ENCODE results near the gene DACH1.

DACH1 gene

DNA sequence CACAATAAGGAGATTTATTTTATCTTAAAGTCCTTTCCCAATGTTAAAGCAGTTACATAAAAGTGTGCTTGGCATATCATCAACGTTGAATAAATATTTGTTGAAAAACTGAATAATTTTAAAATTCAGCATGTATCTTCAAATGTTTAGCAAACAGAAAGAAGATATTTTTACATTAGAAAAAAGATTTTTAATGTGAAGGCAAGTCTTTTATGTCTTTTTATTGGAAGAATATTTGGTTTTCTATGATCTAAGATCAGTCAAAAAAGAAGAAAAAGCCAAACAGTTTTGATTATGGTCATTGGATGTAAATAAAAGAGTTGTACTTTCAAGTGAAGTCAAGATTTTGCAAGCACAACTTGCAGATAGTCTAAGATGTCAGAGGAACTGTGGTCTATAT is 397.4 kb downstream of the DACH1 start:
- H2AK5ac ChIP-seq (ENCODE audit: low read length) = no peak overlapping the region
- H4K5ac ChIP-seq (ENCODE audit: low read length) = no peak overlapping the region
- H3K4ac ChIP-seq (ENCODE audit: low read depth, low read length) = no peak overlapping the region
- H2BK120ac ChIP-seq (ENCODE audit: low read depth, low read length) = no peak overlapping the region
- WGBS (ENCODE audit: extremely low coverage, insufficient coverage, low lambda C conversion rate) = no CpG with 5 or more reads among the region's 1 CpG
- H3K27me3 ChIP-seq (ENCODE audit: insufficient read depth, low read length, poor library complexity) = no peaks in the 10 kb centered on the region
- no peak overlapping the region for H3K18ac ChIP-seq (ENCODE audit: low read length)
- no peaks in the 10 kb centered on the region for H3K36me3 ChIP-seq (ENCODE audit: control insufficient read depth, insufficient read depth, low read length)
- no peak overlapping the region for H3K56ac ChIP-seq (ENCODE audit: low read length)
- H3K4me2 ChIP-seq (ENCODE audit: low read length) = no peak overlapping the region
- H3K23ac ChIP-seq (ENCODE audit: low read length) = no peak overlapping the region
- no peaks in the 10 kb centered on the region for H3K4me1 ChIP-seq (ENCODE audit: control insufficient read depth, low read depth, low read length)
- H3K9ac ChIP-seq (ENCODE audit: low read length) = no peak overlapping the region
- no peaks in the 10 kb centered on the region for H3K79me1 ChIP-seq (ENCODE audit: low read length)
- H3K27ac ChIP-seq (ENCODE audit: low read depth, low read length) = no peak overlapping the region
- H2BK15ac ChIP-seq (replicated peaks; ENCODE audit: low read depth) = no peak overlapping the region
- H4K8ac ChIP-seq (ENCODE audit: low read depth, low read length) = no peak overlapping the region
- DNase-seq = no peak
- no peak overlapping the region for H3K4me3 ChIP-seq (ENCODE audit: low read length)
- H2BK5ac ChIP-seq (ENCODE audit: low read length) = no peak overlapping the region
- no peaks in the 10 kb centered on the region for H3K79me2 ChIP-seq (ENCODE audit: control insufficient read depth, insufficient read depth, low read length)

DNA sequence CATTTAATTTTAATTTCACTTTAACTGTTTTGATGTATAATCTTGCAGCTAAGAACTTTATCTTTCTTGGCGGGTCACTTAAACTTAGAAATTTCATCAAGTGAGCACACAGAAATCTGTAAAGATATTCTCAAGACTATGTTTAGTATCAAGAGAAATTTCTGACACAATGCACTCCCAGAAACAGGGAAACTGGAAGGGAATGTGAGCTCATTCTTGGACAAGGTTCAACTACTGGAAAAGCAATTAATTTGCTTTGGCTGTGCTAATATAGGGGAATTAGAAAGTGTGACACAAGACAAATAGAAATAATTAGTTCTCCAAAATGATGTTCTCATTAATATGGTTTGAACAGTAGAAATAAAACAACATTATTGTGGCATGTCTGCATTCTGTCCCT is 402.3 kb downstream of the DACH1 start:
- no peaks in the 10 kb centered on the region for H3K36me3 ChIP-seq (ENCODE audit: control insufficient read depth, insufficient read depth, low read length)
- H3K4me3 ChIP-seq (ENCODE audit: low read length) = no peak overlapping the region
- H4K5ac ChIP-seq (ENCODE audit: low read length) = no peak overlapping the region
- H3K4me1 ChIP-seq (ENCODE audit: control insufficient read depth, low read depth, low read length) = no peaks in the 10 kb centered on the region
- H2AK5ac ChIP-seq (ENCODE audit: low read length) = no peak overlapping the region
- H3K9ac ChIP-seq (ENCODE audit: low read length) = no peak overlapping the region
- H2BK15ac ChIP-seq (replicated peaks; ENCODE audit: low read depth) = no peak overlapping the region
- H3K27me3 ChIP-seq (ENCODE audit: insufficient read depth, low read length, poor library complexity) = no peaks in the 10 kb centered on the region
- no peak overlapping the region for H3K23ac ChIP-seq (ENCODE audit: low read length)
- no peaks in the 10 kb centered on the region for H3K79me1 ChIP-seq (ENCODE audit: low read length)
- no peaks in the 10 kb centered on the region for H3K79me2 ChIP-seq (ENCODE audit: control insufficient read depth, insufficient read depth, low read length)
- H2BK120ac ChIP-seq (ENCODE audit: low read depth, low read length) = no peak overlapping the region
- no peak overlapping the region for H3K4ac ChIP-seq (ENCODE audit: low read depth, low read length)
- H2BK5ac ChIP-seq (ENCODE audit: low read length) = no peak overlapping the region
- no CpG with 5 or more reads among the region's 1 CpG for WGBS (ENCODE audit: extremely low coverage, insufficient coverage, low lambda C conversion rate)
- H3K27ac ChIP-seq (ENCODE audit: low read depth, low read length) = no peak overlapping the region
- no peak overlapping the region for H3K18ac ChIP-seq (ENCODE audit: low read length)
- no peak overlapping the region for H3K4me2 ChIP-seq (ENCODE audit: low read length)
- DNase-seq = no peak
- H3K56ac ChIP-seq (ENCODE audit: low read length) = no peak overlapping the region
- no peak overlapping the region for H4K8ac ChIP-seq (ENCODE audit: low read depth, low read length)

DNA sequence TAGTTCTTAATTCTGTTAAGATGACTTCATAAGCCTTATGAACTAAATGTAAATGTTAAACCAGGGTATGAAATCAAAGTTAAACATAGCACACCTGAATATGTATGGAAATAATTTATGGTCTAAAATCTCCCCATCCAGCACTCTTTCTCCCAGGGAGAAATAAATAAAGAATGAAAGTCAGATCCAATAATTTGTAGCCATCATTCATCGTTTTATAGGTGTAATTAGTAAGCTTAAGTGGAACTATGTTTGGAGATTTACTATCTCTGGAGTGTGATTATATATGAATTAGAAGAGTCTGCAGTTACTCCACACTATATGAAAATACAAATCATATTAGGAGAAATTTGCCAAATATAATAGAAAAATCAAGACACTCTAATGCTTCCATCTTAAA is 405.1 kb downstream of the DACH1 start:
- Histone ChIP-seq H3K27me3 (ENCODE audit: insufficient read depth, low read length, poor library complexity) (no peaks in the 10 kb centered on the region), H3K23ac (ENCODE audit: low read length) (no peak overlapping the region), H4K5ac (ENCODE audit: low read length) (no peak overlapping the region), H3K4me2 (ENCODE audit: low read length) (no peak overlapping the region), H4K8ac (ENCODE audit: low read depth, low read length) (no peak overlapping the region), H3K18ac (ENCODE audit: low read length) (no peak overlapping the region), H2BK15ac (replicated peaks; ENCODE audit: low read depth) (no peak overlapping the region), H3K4ac (ENCODE audit: low read depth, low read length) (no peak overlapping the region), H3K9ac (ENCODE audit: low read length) (no peak overlapping the region), H3K79me2 (ENCODE audit: control insufficient read depth, insufficient read depth, low read length) (no peaks in the 10 kb centered on the region), H3K4me3 (ENCODE audit: low read length) (no peak overlapping the region), H2BK5ac (ENCODE audit: low read length) (no peak overlapping the region), H3K56ac (ENCODE audit: low read length) (no peak overlapping the region), H3K4me1 (ENCODE audit: control insufficient read depth, low read depth, low read length) (no peaks in the 10 kb centered on the region), H3K36me3 (ENCODE audit: control insufficient read depth, insufficient read depth, low read length) (no peaks in the 10 kb centered on the region), H2AK5ac (ENCODE audit: low read length) (no peak overlapping the region), H2BK120ac (ENCODE audit: low read depth, low read length) (no peak overlapping the region), H3K27ac (ENCODE audit: low read depth, low read length) (no peak overlapping the region), H3K79me1 (ENCODE audit: low read length) (no peaks in the 10 kb centered on the region)
- DNase-seq = no peak
- no CpG with 5 or more reads among the region's 1 CpG for WGBS (ENCODE audit: extremely low coverage, insufficient coverage, low lambda C conversion rate)

DNA sequence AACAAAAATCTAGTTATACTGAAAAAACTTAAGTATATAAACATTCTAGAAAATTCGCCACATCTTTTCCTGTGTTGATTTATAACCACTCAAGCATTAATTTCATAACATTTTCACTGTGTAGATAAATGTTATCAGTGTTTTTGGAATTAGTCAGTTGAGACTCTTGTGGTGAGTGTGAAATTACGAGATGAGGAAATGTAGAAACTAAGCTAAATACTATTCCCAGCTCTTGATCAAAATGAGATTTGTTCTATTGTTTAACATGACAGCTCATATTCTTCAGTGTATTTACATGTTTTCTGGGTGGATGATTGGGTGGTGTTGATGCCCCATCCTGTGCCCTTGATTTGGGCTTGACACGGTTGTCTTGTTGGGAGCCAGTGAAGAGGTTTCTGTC is 406.8 kb downstream of the DACH1 start:
- Histone ChIP-seq H3K4ac (ENCODE audit: low read depth, low read length) (no peak overlapping the region), H3K4me3 (ENCODE audit: low read length) (no peak overlapping the region), H2BK15ac (replicated peaks; ENCODE audit: low read depth) (no peak overlapping the region), H3K27ac (ENCODE audit: low read depth, low read length) (no peak overlapping the region), H4K8ac (ENCODE audit: low read depth, low read length) (no peak overlapping the region), H2BK5ac (ENCODE audit: low read length) (no peak overlapping the region), H3K79me2 (ENCODE audit: control insufficient read depth, insufficient read depth, low read length) (no peaks in the 10 kb centered on the region), H3K18ac (ENCODE audit: low read length) (no peak overlapping the region), H3K36me3 (ENCODE audit: control insufficient read depth, insufficient read depth, low read length) (no peaks in the 10 kb centered on the region), H3K56ac (ENCODE audit: low read length) (no peak overlapping the region), H3K9ac (ENCODE audit: low read length) (no peak overlapping the region), H4K5ac (ENCODE audit: low read length) (no peak overlapping the region), H3K27me3 (ENCODE audit: insufficient read depth, low read length, poor library complexity) (no peaks in the 10 kb centered on the region), H2BK120ac (ENCODE audit: low read depth, low read length) (no peak overlapping the region), H2AK5ac (ENCODE audit: low read length) (no peak overlapping the region), H3K4me2 (ENCODE audit: low read length) (no peak overlapping the region), H3K23ac (ENCODE audit: low read length) (no peak overlapping the region), H3K79me1 (ENCODE audit: low read length) (no peaks in the 10 kb centered on the region), H3K4me1 (ENCODE audit: control insufficient read depth, low read depth, low read length) (no peaks in the 10 kb centered on the region)
- WGBS (ENCODE audit: extremely low coverage, insufficient coverage, low lambda C conversion rate) = 100% methylated on average over 1 of the region's 3 CpGs
- DNase-seq = no peak

DNA sequence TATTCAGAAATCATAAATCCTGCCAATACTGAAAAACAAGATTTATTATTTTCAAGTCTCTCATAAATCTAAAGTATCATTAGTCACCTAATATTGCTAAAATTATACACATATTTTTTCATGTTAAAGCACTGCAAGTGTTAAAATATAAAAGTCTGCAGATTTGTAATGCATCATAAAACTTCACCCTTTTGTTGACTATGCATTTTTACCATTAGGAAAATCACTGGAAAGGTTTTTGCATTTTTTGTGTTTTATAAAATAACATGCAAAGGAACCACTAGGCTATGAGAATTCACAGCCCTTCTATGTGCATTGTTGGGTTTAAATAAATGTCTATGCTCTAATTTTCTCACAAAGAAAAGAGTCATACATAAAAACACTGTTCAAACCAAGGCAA is 407.3 kb downstream of the DACH1 start:
- H3K9ac ChIP-seq (ENCODE audit: low read length) = no peak overlapping the region
- H3K4ac ChIP-seq (ENCODE audit: low read depth, low read length) = no peak overlapping the region
- no peak overlapping the region for H3K4me3 ChIP-seq (ENCODE audit: low read length)
- no peak overlapping the region for H3K56ac ChIP-seq (ENCODE audit: low read length)
- H3K27ac ChIP-seq (ENCODE audit: low read depth, low read length) = no peak overlapping the region
- no peak overlapping the region for H3K23ac ChIP-seq (ENCODE audit: low read length)
- DNase-seq = no peak
- no peak overlapping the region for H2BK5ac ChIP-seq (ENCODE audit: low read length)
- H2AK5ac ChIP-seq (ENCODE audit: low read length) = no peak overlapping the region
- no peak overlapping the region for H4K5ac ChIP-seq (ENCODE audit: low read length)
- H3K18ac ChIP-seq (ENCODE audit: low read length) = no peak overlapping the region
- H2BK120ac ChIP-seq (ENCODE audit: low read depth, low read length) = no peak overlapping the region
- no peak overlapping the region for H2BK15ac ChIP-seq (replicated peaks; ENCODE audit: low read depth)
- H3K79me2 ChIP-seq (ENCODE audit: control insufficient read depth, insufficient read depth, low read length) = no peaks in the 10 kb centered on the region
- no peaks in the 10 kb centered on the region for H3K36me3 ChIP-seq (ENCODE audit: control insufficient read depth, insufficient read depth, low read length)
- no peak overlapping the region for H4K8ac ChIP-seq (ENCODE audit: low read depth, low read length)
- H3K4me1 ChIP-seq (ENCODE audit: control insufficient read depth, low read depth, low read length) = no peaks in the 10 kb centered on the region
- no peaks in the 10 kb centered on the region for H3K27me3 ChIP-seq (ENCODE audit: insufficient read depth, low read length, poor library complexity)
- no peaks in the 10 kb centered on the region for H3K79me1 ChIP-seq (ENCODE audit: low read length)
- H3K4me2 ChIP-seq (ENCODE audit: low read length) = no peak overlapping the region

DNA sequence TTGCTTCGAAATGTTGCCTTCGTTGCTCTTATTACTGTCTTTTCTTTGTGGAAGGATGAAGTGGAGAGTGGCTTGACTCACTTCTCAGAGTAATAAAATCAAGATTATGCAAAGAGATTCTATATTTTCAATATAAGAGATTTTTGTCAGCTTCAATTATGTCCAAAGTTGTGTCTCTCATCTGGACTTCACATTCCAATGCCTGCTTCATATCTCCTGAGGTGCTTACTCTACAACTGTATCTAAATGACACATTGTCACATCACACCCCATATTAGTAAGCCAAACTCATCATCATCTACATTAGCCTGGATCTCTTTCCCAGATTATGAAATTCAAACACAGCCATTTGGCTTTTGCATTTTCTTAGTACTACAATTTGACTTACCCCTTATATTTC is 409.4 kb downstream of the DACH1 start:
- Histone ChIP-seq H3K27me3 (ENCODE audit: insufficient read depth, low read length, poor library complexity) (no peaks in the 10 kb centered on the region), H3K27ac (ENCODE audit: low read depth, low read length) (no peak overlapping the region), H2AK5ac (ENCODE audit: low read length) (no peak overlapping the region), H3K4me3 (ENCODE audit: low read length) (no peak overlapping the region), H3K79me2 (ENCODE audit: control insufficient read depth, insufficient read depth, low read length) (no peaks in the 10 kb centered on the region), H2BK120ac (ENCODE audit: low read depth, low read length) (no peak overlapping the region), H3K4ac (ENCODE audit: low read depth, low read length) (no peak overlapping the region), H3K36me3 (ENCODE audit: control insufficient read depth, insufficient read depth, low read length) (no peaks in the 10 kb centered on the region), H3K4me1 (ENCODE audit: control insufficient read depth, low read depth, low read length) (no peaks in the 10 kb centered on the region), H3K56ac (ENCODE audit: low read length) (no peak overlapping the region), H3K9ac (ENCODE audit: low read length) (no peak overlapping the region), H2BK15ac (replicated peaks; ENCODE audit: low read depth) (no peak overlapping the region), H4K5ac (ENCODE audit: low read length) (no peak overlapping the region), H4K8ac (ENCODE audit: low read depth, low read length) (no peak overlapping the region), H3K79me1 (ENCODE audit: low read length) (no peaks in the 10 kb centered on the region), H3K23ac (ENCODE audit: low read length) (no peak overlapping the region), H3K4me2 (ENCODE audit: low read length) (no peak overlapping the region), H2BK5ac (ENCODE audit: low read length) (no peak overlapping the region), H3K18ac (ENCODE audit: low read length) (no peak overlapping the region)
- WGBS (ENCODE audit: extremely low coverage, insufficient coverage, low lambda C conversion rate) = no CpG with 5 or more reads among the region's 2 CpGs
- DNase-seq = no peak
